ENCODE measurements around the gene STK36.

The STK36 gene

GRCh38 chr2:218635719-218636118, 36.2 kb upstream of the STK36 start:
- ChIA-PET CTCF (interaction anchor here (0.7 to 1.3 kb wide), 2 partner anchors 13 to 23 kb away, joined by 3 read pairs; no protein-coding TSS in a partner anchor), POLR2A (interaction anchor here (1.2 kb wide), 1 partner anchor 13 kb away, joined by 3 read pairs; no protein-coding TSS in a partner anchor)
- no peak for TF ChIP-seq CTCF (IDR thresholded peaks at IDR 0.05; ENCODE audit: control extremely low read depth, extremely low read depth, low read depth, missing control alignments)
- no peak for DNase-seq (ENCODE audit: extremely low spot score)

- TF ChIP-seq CTCF (IDR thresholded peaks at IDR 0.05; ENCODE audit: control extremely low read depth, extremely low read depth, low read depth, missing control alignments): no peak
- DNase-seq (ENCODE audit: extremely low spot score): no peak
- POLR2A ChIA-PET: no interaction called here
- CTCF ChIA-PET: no interaction called here
Observed at GRCh38 chr2:218638372-218638771, 33.5 kb upstream of the STK36 start.

- POLR2A ChIA-PET: interaction anchor here (0.6 kb wide), 1 partner anchor 172 kb away, joined by 5 read pairs; no protein-coding TSS in a partner anchor
- no peak for TF ChIP-seq CTCF (IDR thresholded peaks at IDR 0.05; ENCODE audit: control extremely low read depth, extremely low read depth, low read depth, missing control alignments)
- CTCF ChIA-PET: interaction anchor here (1.4 to 3.3 kb wide), 2 partner anchors 205 to 206 kb away, joined by 3 to 7 read pairs; no protein-coding TSS in a partner anchor
- DNase-seq (ENCODE audit: extremely low spot score): no peak
Observed at GRCh38 chr2:218642121-218642656, 29.7 kb upstream of the STK36 start.

- CTCF ChIA-PET: interaction anchor here (1.4 to 3.3 kb wide), 2 partner anchors 205 kb away, joined by 3 to 7 read pairs; no protein-coding TSS in a partner anchor
- no peak for DNase-seq (ENCODE audit: extremely low spot score)
- no peak for TF ChIP-seq CTCF (IDR thresholded peaks at IDR 0.05; ENCODE audit: control extremely low read depth, extremely low read depth, low read depth, missing control alignments)
- POLR2A ChIA-PET: no interaction called here
Observed at GRCh38 chr2:218642786-218643185, 29.1 kb upstream of the STK36 start.

- TF ChIP-seq CTCF (IDR thresholded peaks at IDR 0.05; ENCODE audit: control extremely low read depth, extremely low read depth, low read depth, missing control alignments): no peak
- CTCF ChIA-PET: interaction anchor here (0.9 kb wide), 1 partner anchor 15 kb away, joined by 4 read pairs; the partner anchor contains the start of genes BCS1L and ZNF142
- POLR2A ChIA-PET: no interaction called here
- DNase-seq (ENCODE audit: extremely low spot score): no peak
Observed at GRCh38 chr2:218643751-218644310, 28.1 kb upstream of the STK36 start.

- ChIA-PET POLR2A (no interaction called here), CTCF (interaction anchor here (8.0 kb wide), 1 partner anchor 15 kb away, joined by 70 read pairs; the partner anchor contains the start of genes BCS1L and ZNF142)
- no peak for TF ChIP-seq CTCF (IDR thresholded peaks at IDR 0.05; ENCODE audit: control extremely low read depth, extremely low read depth, low read depth, missing control alignments)
- DNase-seq (ENCODE audit: extremely low spot score): no peak
Observed at GRCh38 chr2:218644721-218645120, 27.2 kb upstream of the STK36 start.

Measured in GM10248 (cell line).